SK-N-MC (cell line): ENCODE data around the gene OR6K6.

Source experiments
- DNase-seq: peaks from one replicate; pipeline ENCODE4 v3.0.0-alpha.2; 2011; ENCODE audit warnings: low read depth, low spot score
- H3K27ac ChIP-seq: fragments of 200-600 bp; sonication (generic); 2 replicates; pipeline ENCODE4 v1.5.1; 2016; ENCODE audit warnings: mixed run types
- H3K36me3 ChIP-seq: fragments of 200-600 bp; sonication (generic); 2 replicates; pipeline ENCODE4 v1.6.1; 2017; ENCODE audit warnings: antibody characterized with exemption, low read length, mixed read lengths; ENCODE audit not compliant: insufficient read depth
- H3K4me3 ChIP-seq: fragments of 200-600 bp; sonication (generic); 2 replicates; pipeline ENCODE4 v1.5.1; 2016
- H3K9ac ChIP-seq: fragments of 200-600 bp; sonication (generic); 2 replicates; pipeline ENCODE4 v1.8.0; 2017; ENCODE audit warnings: mixed run types, mixed read lengths; ENCODE audit not compliant: insufficient read length
- H3K9me3 ChIP-seq: fragments of 200-600 bp; sonication (generic); 2 replicates; pipeline ENCODE4 v1.6.1; 2017; ENCODE audit warnings: low read depth, mild to moderate bottlenecking, antibody characterized with exemption, low read length, moderate library complexity, mixed read lengths
- EZH2 ChIP-seq: fragments of 200-600 bp; sonication (generic); IDR thresholded peaks from one replicate; pipeline ENCODE4 v1.6.1; 2017; ENCODE audit warnings: antibody characterized with exemption
- FOXP2 ChIP-seq: optimal IDR thresholded peaks from 2 replicates; pipeline ENCODE3; 2011; ENCODE audit warnings: mild to moderate bottlenecking, moderate library complexity; ENCODE audit not compliant: insufficient read depth; ENCODE audit errors: extremely low read length, control extremely low read depth
- POLR2AphosphoS5 ChIP-seq: IDR thresholded peaks from 2 replicates; pipeline ENCODE4 v1.6.1; 2012; ENCODE audit warnings: mild to moderate bottlenecking, low read depth, low read length, borderline replicate concordance

The OR6K6 gene, protein sequence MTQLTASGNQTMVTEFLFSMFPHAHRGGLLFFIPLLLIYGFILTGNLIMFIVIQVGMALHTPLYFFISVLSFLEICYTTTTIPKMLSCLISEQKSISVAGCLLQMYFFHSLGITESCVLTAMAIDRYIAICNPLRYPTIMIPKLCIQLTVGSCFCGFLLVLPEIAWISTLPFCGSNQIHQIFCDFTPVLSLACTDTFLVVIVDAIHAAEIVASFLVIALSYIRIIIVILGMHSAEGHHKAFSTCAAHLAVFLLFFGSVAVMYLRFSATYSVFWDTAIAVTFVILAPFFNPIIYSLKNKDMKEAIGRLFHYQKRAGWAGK

DNA sequence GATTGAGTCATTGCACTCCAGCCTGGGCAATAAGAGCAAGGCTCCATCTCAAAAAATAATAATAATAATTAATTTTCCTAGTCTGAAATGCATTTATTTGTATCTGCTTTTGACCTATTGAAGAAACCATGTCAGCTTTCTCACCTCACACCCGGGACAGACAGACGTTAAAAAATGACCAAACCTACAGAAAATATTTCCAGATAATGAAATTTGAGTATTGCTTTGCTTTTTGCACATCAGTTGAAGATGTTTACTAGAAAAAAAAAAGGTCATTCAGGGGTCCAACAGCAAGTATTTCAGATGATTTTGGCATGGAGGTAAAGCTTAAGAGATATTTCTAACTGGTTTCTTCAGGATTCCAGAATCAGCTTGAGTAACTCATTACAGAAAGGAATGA is at the start of gene OR6K6:
TSS of gene OR6K6 (plus strand) at position 301 of the 400 bp plus-strand sequence. CDS start 168 bp downstream, outside the sequence.
- DNase-seq, result no peak
- Histone ChIP-seq H3K36me3 (no peaks in the 10 kb centered on the region), H3K9me3 (no peaks in the 10 kb centered on the region), H3K4me3 (no peak within 1 kb of the TSS), H3K9ac (no peak within 1 kb of the TSS), H3K27ac (no peak within 1 kb of the TSS)
- TF ChIP-seq POLR2AphosphoS5 (no peak), FOXP2 (no peak), EZH2 (no peak)

DNA sequence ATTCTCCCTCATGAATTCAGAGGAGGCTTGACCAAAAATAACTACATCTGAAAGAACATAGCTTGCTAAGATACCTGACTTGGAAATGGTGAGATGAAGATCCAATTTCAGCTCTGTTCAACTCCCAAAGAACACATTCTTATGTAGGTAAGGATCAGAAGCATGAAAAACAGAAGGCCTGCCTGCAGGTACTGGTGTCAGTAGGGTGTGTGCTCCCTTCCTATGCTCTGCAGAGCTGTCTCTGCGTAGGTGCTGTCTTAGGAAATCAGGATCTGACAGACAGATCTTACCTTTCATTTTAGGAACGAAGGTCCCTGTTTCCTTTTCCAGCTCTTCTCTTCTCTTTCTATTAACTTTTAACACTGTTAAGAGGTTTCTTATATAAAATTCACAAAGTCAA is 48.4 kb upstream of the OR6K6 start:
- no peaks in the 10 kb centered on the region for H3K36me3 ChIP-seq
- no peak overlapping the region for H3K9ac ChIP-seq
- TF ChIP-seq POLR2AphosphoS5 (no peak), EZH2 (no peak), FOXP2 (no peak)
- no peaks in the 10 kb centered on the region for H3K9me3 ChIP-seq
- no peak overlapping the region for H3K4me3 ChIP-seq
- no peak overlapping the region for H3K27ac ChIP-seq
- DNase-seq, result no peak

DNA sequence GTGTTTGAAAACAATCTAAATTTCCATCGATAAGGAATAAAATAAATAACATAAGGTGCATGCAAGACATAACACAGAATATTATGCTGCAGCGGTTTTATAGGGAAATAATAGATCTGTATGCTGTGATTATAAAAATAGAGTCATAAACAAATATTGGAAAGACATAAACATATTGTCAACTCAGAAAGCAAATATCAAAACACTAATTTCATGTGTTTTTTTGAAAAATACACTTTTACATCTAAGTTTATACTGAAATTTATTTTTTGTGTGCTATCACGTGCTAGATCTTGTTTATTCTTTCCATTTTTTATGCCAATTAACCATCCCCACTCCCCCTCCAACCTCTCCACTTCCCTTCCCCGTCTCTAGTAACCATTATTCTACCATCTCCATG is 43.4 kb upstream of the OR6K6 start:
- Histone ChIP-seq H3K9ac (no peak overlapping the region), H3K9me3 (no peaks in the 10 kb centered on the region), H3K27ac (no peak overlapping the region), H3K4me3 (no peak overlapping the region), H3K36me3 (no peaks in the 10 kb centered on the region)
- no peak for DNase-seq
- TF ChIP-seq FOXP2 (no peak), EZH2 (no peak), POLR2AphosphoS5 (no peak)

DNA sequence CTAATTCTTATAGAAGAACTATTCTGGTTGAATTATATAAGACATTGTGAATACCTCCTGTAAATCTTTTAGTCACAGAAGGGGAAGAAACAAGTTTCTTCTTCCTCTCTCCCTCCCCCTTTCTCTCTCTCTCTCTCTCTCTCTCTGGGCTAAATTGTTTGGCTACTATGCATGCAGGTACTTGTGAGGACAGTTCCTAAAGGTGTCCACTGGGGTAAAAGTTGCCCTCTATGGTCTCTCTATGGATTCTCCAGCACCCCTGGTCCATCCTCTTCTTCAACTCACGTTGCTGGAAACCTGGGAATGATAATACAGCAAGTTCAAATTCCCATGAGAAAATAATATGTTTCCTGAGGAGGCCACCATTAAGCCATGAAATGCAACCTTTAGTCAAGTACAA is 39.8 kb upstream of the OR6K6 start:
- DNase-seq, result no peak

DNA sequence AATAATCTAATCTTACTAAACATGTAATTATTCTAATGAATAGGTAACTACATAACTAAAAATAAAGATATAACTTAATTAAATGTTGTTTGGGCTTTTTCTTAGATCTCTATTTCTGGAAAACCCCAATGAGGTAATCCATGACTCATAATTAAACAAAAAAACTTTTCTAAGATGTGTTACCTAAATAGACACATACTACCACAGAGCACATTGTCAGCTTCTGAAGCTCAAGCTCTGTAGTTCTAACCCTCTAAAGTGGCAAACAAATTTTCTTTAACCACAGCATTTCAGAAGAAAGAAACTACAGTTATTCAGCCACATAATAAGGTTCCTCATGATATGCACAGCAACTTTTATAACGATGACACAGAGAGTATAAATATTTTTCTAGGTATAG is 38.2 kb upstream of the OR6K6 start:
- no peak overlapping the region for H3K9ac ChIP-seq

More for the DNA sequence above, 39.8 kb upstream of the OR6K6 start:
- no peak overlapping the region for H3K9ac ChIP-seq
- H3K36me3 ChIP-seq, result no peaks in the 10 kb centered on the region
- no peak overlapping the region for H3K4me3 ChIP-seq
- no peak for TF ChIP-seq FOXP2
- TF ChIP-seq EZH2, result no peak
- no peak for TF ChIP-seq POLR2AphosphoS5
- no peaks in the 10 kb centered on the region for H3K9me3 ChIP-seq
- H3K27ac ChIP-seq, result no peak overlapping the region

DNA sequence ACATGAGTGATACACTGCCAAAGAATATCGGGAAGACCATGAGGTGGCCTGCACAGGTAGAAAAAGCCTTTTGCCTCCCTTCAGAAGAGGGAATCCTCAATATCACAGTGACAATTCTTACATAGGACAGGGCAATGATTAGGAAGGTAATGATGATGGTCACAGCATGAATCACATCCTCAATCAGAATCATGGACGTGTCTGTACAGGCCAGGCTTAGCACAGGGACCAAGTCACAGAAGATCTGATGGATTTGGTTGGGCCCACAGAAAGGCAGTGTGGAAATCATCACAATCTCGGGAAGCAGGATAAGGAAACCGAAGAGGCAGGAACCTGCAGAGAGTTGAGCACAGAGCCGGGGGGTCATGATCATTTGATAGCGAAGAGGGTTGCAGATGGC is 37.2 kb upstream of the OR6K6 start:
- TF ChIP-seq EZH2 (no peak), FOXP2 (no peak), POLR2AphosphoS5 (no peak)
- DNase-seq, result no peak
- Histone ChIP-seq H3K36me3 (no peaks in the 10 kb centered on the region), H3K27ac (no peak overlapping the region), H3K9me3 (no peaks in the 10 kb centered on the region), H3K4me3 (no peak overlapping the region), H3K9ac (no peak overlapping the region)

More for the DNA sequence above, 38.2 kb upstream of the OR6K6 start:
- DNase-seq, result no peak
- Histone ChIP-seq H3K9me3 (no peaks in the 10 kb centered on the region), H3K36me3 (no peaks in the 10 kb centered on the region), H3K27ac (no peak overlapping the region), H3K4me3 (no peak overlapping the region)
- TF ChIP-seq POLR2AphosphoS5 (no peak), FOXP2 (no peak), EZH2 (no peak)

DNA sequence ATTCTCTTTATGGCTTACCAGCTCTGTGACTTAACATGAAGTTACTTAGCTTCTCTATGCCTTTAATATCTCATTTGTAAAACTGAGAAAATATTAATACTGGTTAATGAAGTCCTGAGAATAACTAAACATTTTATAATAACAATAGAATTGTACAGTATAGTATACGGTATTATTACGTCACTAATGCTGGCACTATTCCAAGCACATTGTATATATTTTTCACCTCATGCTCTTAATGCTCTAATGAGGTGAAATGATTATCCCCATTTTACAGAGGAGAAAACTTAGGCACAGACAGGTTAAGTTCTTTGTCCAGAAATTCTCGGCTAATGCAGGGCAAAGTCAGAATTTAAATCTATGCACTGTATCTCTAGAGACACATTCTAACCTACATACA is 34.9 kb upstream of the OR6K6 start:
- TF ChIP-seq FOXP2 (no peak), POLR2AphosphoS5 (no peak), EZH2 (no peak)
- DNase-seq, result no peak
- no peaks in the 10 kb centered on the region for H3K9me3 ChIP-seq
- H3K27ac ChIP-seq, result no peak overlapping the region
- H3K36me3 ChIP-seq, result no peaks in the 10 kb centered on the region
- no peak overlapping the region for H3K9ac ChIP-seq
- H3K4me3 ChIP-seq, result no peak overlapping the region

DNA sequence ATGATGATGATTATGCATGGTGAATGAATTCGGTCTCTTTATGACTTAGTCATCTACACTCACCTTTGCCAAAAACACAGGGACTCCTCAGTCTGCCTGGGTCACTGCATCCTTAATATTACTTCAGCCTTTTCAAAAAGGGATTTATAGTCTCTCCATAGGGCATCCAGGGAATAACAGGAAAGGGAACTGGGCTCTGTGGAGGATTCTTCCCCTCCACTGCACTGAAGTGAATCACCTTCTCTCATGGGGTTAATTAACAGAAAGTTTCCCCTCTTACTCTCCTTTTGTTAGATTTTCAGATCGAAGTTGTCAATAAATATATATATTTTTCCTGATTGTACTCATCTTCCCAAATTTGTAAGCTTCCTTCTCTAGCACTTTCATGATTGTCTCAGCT is 33.9 kb upstream of the OR6K6 start, which contains the start of gene OR6K3:
TSS of gene OR6K3 (minus strand) at position 101 of the 400 bp plus-strand sequence. CDS start 2,605 bp downstream, outside the sequence.
- Histone ChIP-seq H3K9ac (no peak within 1 kb of the TSS), H3K27ac (no peak within 1 kb of the TSS), H3K9me3 (no peaks in the 10 kb centered on the region), H3K36me3 (no peaks in the 10 kb centered on the region), H3K4me3 (no peak within 1 kb of the TSS)
- TF ChIP-seq POLR2AphosphoS5, result no peak
- TF ChIP-seq FOXP2, result no peak
- no peak for TF ChIP-seq EZH2
- no peak for DNase-seq

DNA sequence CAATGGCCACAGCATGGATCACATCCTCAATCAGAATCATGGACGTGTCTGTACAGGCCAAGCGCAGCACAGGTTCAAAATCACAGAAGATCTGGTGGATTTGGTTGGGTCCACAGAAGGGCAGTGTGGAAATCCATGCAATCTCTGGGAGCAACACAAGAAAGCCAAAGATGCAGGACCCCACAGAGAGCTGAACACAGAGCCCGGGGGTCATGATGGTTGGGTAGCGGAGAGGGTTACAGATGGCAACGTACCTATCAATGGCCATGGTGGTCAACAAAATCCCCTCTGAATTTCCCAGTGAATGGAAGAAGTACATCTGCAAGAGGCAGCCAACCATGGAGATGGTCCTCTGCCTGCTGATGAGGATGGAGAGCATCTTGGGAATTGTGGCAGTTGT is 30.1 kb upstream of the OR6K6 start:
- Histone ChIP-seq H3K27ac (no peak overlapping the region), H3K4me3 (no peak overlapping the region), H3K9me3 (no peaks in the 10 kb centered on the region), H3K9ac (no peak overlapping the region), H3K36me3 (no peaks in the 10 kb centered on the region)
- no peak for TF ChIP-seq POLR2AphosphoS5
- TF ChIP-seq FOXP2, result no peak
- no peak for TF ChIP-seq EZH2
- DNase-seq, result no peak
